ENCODE measurements around the gene SGMS2. TPM values are rescaled to one million over a fixed set of nuclear protein-coding genes. Genes with fewer than 3 reads are reported as not detected.

Gene SGMS2
- total RNA-seq, 1 donor from 2014 or later: 64.3 TPM

- TF ChIP-seq CTCF (IDR thresholded peaks at IDR 0.05; ENCODE audit: insufficient read depth, low read length, poor library complexity, severe bottlenecking): no peak
- no peak overlapping the region for H3K4me3 ChIP-seq (ENCODE audit: low read depth, low read length)
- no peaks in the 10 kb centered on the region for H3K27me3 ChIP-seq (ENCODE audit: control insufficient read depth, insufficient read depth, low read length)
- DNase-seq (ENCODE audit: low read depth): no peak
- no peaks in the 10 kb centered on the region for H3K36me3 ChIP-seq (ENCODE audit: control insufficient read depth, insufficient read depth, low read length)
Measured at GRCh38 chr4:107906458-107907100, 81.8 kb downstream of the SGMS2 start.

GRCh38 chr4:107908377-107908776 is 83.6 kb downstream of the SGMS2 start:
- Histone ChIP-seq H3K27me3 (ENCODE audit: control insufficient read depth, insufficient read depth, low read length) (no peaks in the 10 kb centered on the region), H3K4me3 (ENCODE audit: low read depth, low read length) (no peak overlapping the region), H3K36me3 (ENCODE audit: control insufficient read depth, insufficient read depth, low read length) (no peaks in the 10 kb centered on the region)
- no peak for TF ChIP-seq CTCF (IDR thresholded peaks at IDR 0.05; ENCODE audit: insufficient read depth, low read length, poor library complexity, severe bottlenecking)
- DNase-seq (ENCODE audit: low read depth): no peak

- Histone ChIP-seq H3K27me3 (ENCODE audit: control insufficient read depth, insufficient read depth, low read length) (no peaks in the 10 kb centered on the region), H3K4me3 (ENCODE audit: low read depth, low read length) (no peak overlapping the region), H3K36me3 (ENCODE audit: control insufficient read depth, insufficient read depth, low read length) (no peaks in the 10 kb centered on the region)
- TF ChIP-seq CTCF (IDR thresholded peaks at IDR 0.05; ENCODE audit: insufficient read depth, low read length, poor library complexity, severe bottlenecking): peak; percentile 48
- no peak for DNase-seq (ENCODE audit: low read depth)
Measured at GRCh38 chr4:107913283-107913899, 88.7 kb downstream of the SGMS2 start.

GRCh38 chr4:107915220-107915619 is 90.5 kb downstream of the SGMS2 start:
- no peak for TF ChIP-seq CTCF (IDR thresholded peaks at IDR 0.05; ENCODE audit: insufficient read depth, low read length, poor library complexity, severe bottlenecking)
- no peaks in the 10 kb centered on the region for H3K36me3 ChIP-seq (ENCODE audit: control insufficient read depth, insufficient read depth, low read length)
- H3K4me3 ChIP-seq (ENCODE audit: low read depth, low read length): no peak overlapping the region
- no peaks in the 10 kb centered on the region for H3K27me3 ChIP-seq (ENCODE audit: control insufficient read depth, insufficient read depth, low read length)
- no peak for DNase-seq (ENCODE audit: low read depth)

- H3K4me3 ChIP-seq (ENCODE audit: low read depth, low read length): no peak overlapping the region
Measured at GRCh38 chr4:107916623-107917022, 91.9 kb downstream of the SGMS2 start.

More at GRCh38 chr4:107916623-107917022, 91.9 kb downstream of the SGMS2 start:
- Histone ChIP-seq H3K36me3 (ENCODE audit: control insufficient read depth, insufficient read depth, low read length) (no peaks in the 10 kb centered on the region), H3K27me3 (ENCODE audit: control insufficient read depth, insufficient read depth, low read length) (no peaks in the 10 kb centered on the region)
- TF ChIP-seq CTCF (IDR thresholded peaks at IDR 0.05; ENCODE audit: insufficient read depth, low read length, poor library complexity, severe bottlenecking): no peak
- no peak for DNase-seq (ENCODE audit: low read depth)
